Hippocampal formation (tissue), 2 donors: Measurements from ENCODE around the gene KLHL41.

ENCODE experiments used
- DNase-seq, 2 donors: peaks; one replicate each; lab custom pipeline; 2025; lab: John Stamatoyannopoulos, UW

Gene KLHL41

GRCh38 chr2:169509298-169509885 lies at the start of gene KLHL41:
Gene KLHL41 (plus strand): TSS chr2:169509702. CDS start chr2:169509779, 77 bp downstream.
- DNase-seq: no peak

- no peak for DNase-seq
Measured at GRCh38 chr2:169461143-169461542, 48.4 kb upstream of the KLHL41 start.

- DNase-seq: peak in 1 of 2 donors; percentile 1
Measured at GRCh38 chr2:169462896-169463695, 46.4 kb upstream of the KLHL41 start.

- no peak for DNase-seq
Measured at GRCh38 chr2:169464466-169464865, 45.0 kb upstream of the KLHL41 start.

- DNase-seq: no peak
Measured at GRCh38 chr2:169464882-169465281, 44.6 kb upstream of the KLHL41 start.

- no peak for DNase-seq
Measured at GRCh38 chr2:169468841-169469240, 40.7 kb upstream of the KLHL41 start.

GRCh38 chr2:169469952-169470572 lies 39.4 kb upstream of the KLHL41 start:
- no peak for DNase-seq

GRCh38 chr2:169472249-169472648 lies 37.3 kb upstream of the KLHL41 start:
- no peak for DNase-seq

- no peak for DNase-seq
Measured at GRCh38 chr2:169476459-169476858, 33.0 kb upstream of the KLHL41 start.

- peak in 1 of 2 donors; percentile 4 for DNase-seq
Measured at GRCh38 chr2:169478339-169478738, 31.2 kb upstream of the KLHL41 start.

- DNase-seq: no peak
Measured at GRCh38 chr2:169478745-169479256, 30.7 kb upstream of the KLHL41 start.

- DNase-seq: peak; percentile 81
Measured at GRCh38 chr2:169479257-169480078, 30.0 kb upstream of the KLHL41 start, which contains the start of gene BBS5. Gene BBS5 (plus strand): TSS chr2:169479494. CDS start chr2:169479554, 60 bp downstream.

- no peak for DNase-seq
Measured at GRCh38 chr2:169480079-169480465, 29.4 kb upstream of the KLHL41 start.

GRCh38 chr2:169485650-169486138 lies 23.8 kb upstream of the KLHL41 start:
- DNase-seq: no peak

GRCh38 chr2:169486487-169486886 lies 23.0 kb upstream of the KLHL41 start:
- DNase-seq: no peak

GRCh38 chr2:169490834-169491233 lies 18.7 kb upstream of the KLHL41 start:
- DNase-seq: no peak

- DNase-seq: no peak
Measured at GRCh38 chr2:169491378-169491777, 18.1 kb upstream of the KLHL41 start.

- DNase-seq: no peak
Measured at GRCh38 chr2:169493360-169493759, 16.1 kb upstream of the KLHL41 start.

- no peak for DNase-seq
Measured at GRCh38 chr2:169495310-169495928, 14.1 kb upstream of the KLHL41 start.

GRCh38 chr2:169504651-169505050 lies 4.9 kb upstream of the KLHL41 start:
- no peak for DNase-seq

- no peak for DNase-seq
Measured at GRCh38 chr2:169507698-169508097, 1.8 kb upstream of the KLHL41 start.
